K562 (cell line): Measurements from ENCODE around the gene ANKRD27. TPM values are rescaled to one million over a fixed set of nuclear protein-coding genes. Genes with fewer than 3 reads are reported as not detected.

Experiments used
- ATAC-seq: fragments of 200-7000 bp; cut with Tn5 transposase; 3 replicates; pipeline ENCODE4 v1.9.1; 2020; ENCODE audit warnings: moderate library complexity
- BruUV-seq: library from RNA; stranded (reverse); fragments of 400-500 nt; replicated peaks from 2 replicates; lab custom pipeline; 2021; lab: Mats Ljungman, UMichigan
- CTCF ChIA-PET: fragments of 300-600 bp; formaldehyde crosslinking; extraction: SDS; loops from one replicate; lab custom pipeline; 2021; ENCODE audit warnings: low intra/inter-chr PET ratio; lab: Yijun Ruan, JAX
- POLR2A ChIA-PET: fragments of 300-600, 350-650 bp; sonication (Branson Sonifier 250); formaldehyde crosslinking; extraction: SDS; loops from one replicate; lab custom pipeline; 2021; ENCODE audit warnings: antibody characterized with exemption, inconsistent platforms; lab: Yijun Ruan, JAX
- DNase-seq, 4 experiments: peaks; one replicate each; pipeline versions ENCODE4 v3.0.0 to v3.0.0-alpha.2; 2011 to 2018; ENCODE audit warnings: low spot score in 3 of 4, mixed read lengths in 3 of 4; ENCODE audit errors: extremely low read depth in 1 of 4
- FAIRE-seq: peaks from 2 replicates; lab custom pipeline; 2011; peaks lifted over from hg19 to GRCh38; lab: Jason Lieb, UNC
- H2AFZ ChIP-seq: 2 replicates; pipeline ENCODE4 v1.6.0; 2011; ENCODE audit warnings: low read depth, low read length, control low read depth, inconsistent platforms
- H3K27ac ChIP-seq: fragments of 200-600 bp; 3 replicates; pipeline ENCODE4 v1.8.0; 2011; ENCODE audit warnings: low read depth, mild to moderate bottlenecking, control low read depth, inconsistent platforms, low read length, moderate library complexity, mixed read lengths; ENCODE audit errors: extremely low read depth
- H3K27me3 ChIP-seq, 2 experiments: fragments of 300-600 bp in 1 of 2; 2 replicates in 1 of 2; 3 replicates in 1 of 2; pipeline versions ENCODE4 v1.6.0 to v1.8.0; 2011; ENCODE audit warnings: inconsistent platforms in 2 of 2, low read length in 2 of 2, mild to moderate bottlenecking in 1 of 2, mixed read lengths in 1 of 2, moderate library complexity in 1 of 2; ENCODE audit not compliant: control insufficient read depth in 2 of 2, insufficient read depth in 2 of 2
- H3K36me3 ChIP-seq: fragments of 300-600 bp; 3 replicates; pipeline ENCODE4 v1.8.0; 2011; ENCODE audit warnings: mild to moderate bottlenecking, low read length, inconsistent platforms; ENCODE audit not compliant: control insufficient read depth, insufficient read depth
- H3K4me1 ChIP-seq, 2 experiments: fragments of 200-600 bp in 1 of 2; replicated peaks in 1 of 2; 2 replicates in 1 of 2; 3 replicates in 1 of 2; pipeline versions ENCODE4 v1.5.1 to v1.8.0; 2011; ENCODE audit warnings: inconsistent platforms in 2 of 2, low read length in 2 of 2, mild to moderate bottlenecking in 1 of 2, mixed read lengths in 1 of 2, moderate library complexity in 1 of 2; ENCODE audit not compliant: control insufficient read depth in 2 of 2, insufficient read depth in 2 of 2
- H3K4me2 ChIP-seq: 2 replicates; pipeline ENCODE4 v1.6.1; 2011; ENCODE audit warnings: low read length, control low read depth, inconsistent platforms, mixed read lengths; ENCODE audit not compliant: insufficient read depth
- H3K4me3 ChIP-seq: fragments of 200-600 bp; sonication (generic), shearing (Covaris generic); 2 replicates; pipeline ENCODE4 v1.5.1; 2016; ENCODE audit warnings: control low read depth, inconsistent platforms
- H3K79me2 ChIP-seq: fragments of 200-600 bp; 3 replicates; pipeline ENCODE4 v1.8.0; 2011; ENCODE audit warnings: low read length, inconsistent platforms; ENCODE audit not compliant: control insufficient read depth, insufficient read depth
- H3K9ac ChIP-seq, 2 experiments: 2 replicates each; pipeline versions ENCODE4 v1.6.0 to v1.6.1; 2011; ENCODE audit warnings: low read depth in 2 of 2, low read length in 2 of 2, control low read depth in 1 of 2, inconsistent platforms in 1 of 2, mild to moderate bottlenecking in 1 of 2, mixed read lengths in 1 of 2; ENCODE audit not compliant: insufficient read depth in 1 of 2
- H3K9me1 ChIP-seq: one replicate; pipeline ENCODE4 v1.6.0; 2011; ENCODE audit warnings: inconsistent platforms, mild to moderate bottlenecking, low read length, moderate library complexity; ENCODE audit not compliant: control insufficient read depth, insufficient read depth
- H3K9me3 ChIP-seq: replicated peaks from 2 replicates; pipeline ENCODE4 v1.5.1; 2011; ENCODE audit warnings: low read depth, low read length, inconsistent platforms; ENCODE audit not compliant: control insufficient read depth, insufficient read depth
- H4K20me1 ChIP-seq: replicated peaks from 2 replicates; pipeline ENCODE4 v1.6.1; 2011; ENCODE audit warnings: low read length, inconsistent platforms, mixed read lengths; ENCODE audit not compliant: control insufficient read depth, insufficient read depth
- ARID4B ChIP-seq: sonication (generic); formaldehyde crosslinking; IDR thresholded peaks from 2 replicates; pipeline ENCODE4 v1.8.0; 2022; ENCODE audit warnings: mild to moderate bottlenecking, missing genetic modification reagents
- CSDE1 ChIP-seq, 2 experiments: fragments of 450-650 bp; IDR thresholded peaks; 2 replicates each; pipeline ENCODE4 v1.6.1; 2016; ENCODE audit warnings: mild to moderate bottlenecking in 1 of 2
- MLX ChIP-seq, 2 experiments: fragments of 450-650 bp in 1 of 2; sonication (generic) in 1 of 2; formaldehyde crosslinking; conservative IDR thresholded peaks; 2 replicates each; pipeline versions ENCODE4 v1.4.0 to v1.8.1; 2020 to 2022; ENCODE audit warnings: mild to moderate bottlenecking in 1 of 2, missing genetic modification reagents in 1 of 2
- PCBP1 ChIP-seq: fragments of 200-400 bp; formaldehyde crosslinking; IDR thresholded peaks from 2 replicates; pipeline ENCODE4 v1.6.1; 2018; ENCODE audit warnings: mild to moderate bottlenecking, low read depth, low read length; ENCODE audit not compliant: poor library complexity, severe bottlenecking
- RBM22 ChIP-seq: fragments of 200-400 bp; formaldehyde crosslinking; IDR thresholded peaks from 2 replicates; pipeline ENCODE4 v1.6.1; 2018; ENCODE audit warnings: low read length, low read depth; ENCODE audit not compliant: poor library complexity, severe bottlenecking
- SMAD2 ChIP-seq: fragments of 150-350 bp; IDR thresholded peaks from 2 replicates; pipeline ENCODE4 v1.6.1; 2014; ENCODE audit warnings: low read depth, mild to moderate bottlenecking, low read length
- STAT6 ChIP-seq: sonication (generic); formaldehyde crosslinking; IDR thresholded peaks from 2 replicates; pipeline ENCODE4 v1.8.1; 2023; ENCODE audit warnings: mild to moderate bottlenecking, missing genetic modification reagents
- TBL1XR1 ChIP-seq, 2 experiments: IDR thresholded peaks; 2 replicates each; pipeline ENCODE4 v1.6.1; 2012; ENCODE audit warnings: improper control_type of control experiment in 2 of 2, low read length in 2 of 2, mild to moderate bottlenecking in 1 of 2
- TCF7L2 ChIP-seq: fragments of 150-350 bp; IDR thresholded peaks from 2 replicates; pipeline ENCODE4 v1.6.1; 2016; ENCODE audit warnings: low read depth, mild to moderate bottlenecking, low read length, moderate library complexity
- TSHZ1 ChIP-seq: fragments of 250-450 bp; sonication (Bioruptor Pico); IDR thresholded peaks from 2 replicates; pipeline ENCODE4 v1.4.0; 2020; ENCODE audit warnings: mild to moderate bottlenecking, moderate library complexity
- XRCC3 ChIP-seq: fragments of 450-650 bp; IDR thresholded peaks from 2 replicates; pipeline ENCODE4 v1.6.1; 2017; ENCODE audit warnings: mild to moderate bottlenecking, moderate library complexity
- WGBS: fragments of 100-300 bp; shearing (Covaris generic); methylation state at CpG from one replicate; pipeline ENCODE4 v1.1.6; 2016; ENCODE audit warnings: low coverage, mixed read lengths; ENCODE audit not compliant: insufficient coverage; ENCODE audit errors: missing lambda C conversion rate; 5-methylcytosine and 5-hydroxymethylcytosine counted together
- in situ Hi-C: fragments of 300-500 bp; cut with MboI; formaldehyde crosslinking; loops from 4 replicates; pipeline ENCODE4 v1.15.0; 2018; ENCODE audit warnings: inconsistent platforms, mixed read lengths
- intact Hi-C: fragments of 100-400 bp; cut with micrococcal nuclease; formaldehyde crosslinking; loops from 2 replicates; pipeline ENCODE4 v1.14.2; 2022
- polyA plus RNA-seq, 8 experiments: library from polyadenylated mRNA; depleted of rRNA in 4 of 8; stranded (reverse) in 5 of 8; unstranded in 3 of 8; fragments of >200 nt; fragmentation: Nextera tagmentation in 2 of 8; fragmentation: Illumina TruSeq in 1 of 8; extraction: Ambion mirVana in 2 of 8; extraction: Trizol in 1 of 8; gene quantifications; 2 replicates each; pipeline versions ENCODE4 v1.2.1 to v1.2.3, GENCODE V29; 2011 to 2014; ENCODE audit warnings: inconsistent platforms in 1 of 8, missing spikeins in 1 of 8
- total RNA-seq, 7 experiments: library from RNA; depleted of rRNA in 6 of 7; stranded (reverse); fragments of >200 nt in 6 of 7; fragmentation: Illumina TruSeq in 2 of 7; extraction: Trizol in 2 of 7; gene quantifications; 2 replicates each; pipeline versions ENCODE4 v1.2.1 to v1.2.3, GENCODE V29; 2011 to 2021; ENCODE audit warnings: low replicate concordance in 1 of 7

The ANKRD27 gene
- total and polyA plus RNA-seq, 9 of the 15 experiments (the other 6 are each of a cell fraction or from before 2014, with no cell fraction given) = 5.3 to 71.3 (median 54.2) TPM

GRCh38 chr19:32611161-32611560 lies 63.8 kb downstream of the ANKRD27 start:
- Histone ChIP-seq H3K36me3 (peaks cover 79% of the 10 kb centered on the region), H2AFZ (no peak overlapping the region), H4K20me1 (no peaks in the 10 kb centered on the region), H3K79me2 (no peaks in the 10 kb centered on the region), H3K4me2 (no peak overlapping the region), H3K4me1 (peaks cover 0 to 5% of the 10 kb centered on the region in 2 experiments; a peak in 1 of 5 replicates), H3K9me3 (no peaks in the 10 kb centered on the region), H3K27ac (no peak overlapping the region), H3K9ac (no peak overlapping the region), H3K9me1 (no peaks in the 10 kb centered on the region), H3K27me3 (no peaks in the 10 kb centered on the region), H3K4me3 (no peak overlapping the region)
- 94% methylated on average over 5 of the region's 5 CpGs for WGBS
- FAIRE-seq = no peak
- ChIA-PET CTCF (no interaction called here), POLR2A (no interaction called here)
- BruUV-seq = no TSS peak
- ATAC-seq = no peak
- DNase-seq = no peak
- intact Hi-C loops (no loop called here), in situ Hi-C loops (no loop called here)
- no peak for TF ChIP-seq RBM22
- no peak for TF ChIP-seq TSHZ1 (CRISPR knock-in tag)
- no peak for TF ChIP-seq ARID4B (CRISPR knock-in tag)
- no peak for TF ChIP-seq CSDE1 (IDR thresholded peaks at IDR 0.05)
- no peak for TF ChIP-seq STAT6 (CRISPR knock-in tag)
- TF ChIP-seq PCBP1 = no peak
- TF ChIP-seq TCF7L2 = no peak
- TF ChIP-seq XRCC3 = no peak
- TF ChIP-seq MLX (CRISPR knock-in tag; conservative IDR thresholded peaks at IDR 0.05) = no peak
- no peak for TF ChIP-seq TBL1XR1 (IDR thresholded peaks at IDR 0.05; ENCODE audit: low read length in 2 of 2)
- TF ChIP-seq SMAD2 = no peak
